Astrocyte of the spinal cord (primary cell): ENCODE results near the gene NFE2L1.
"Not testable (repeated sequence)": the region's sequence is repeated elsewhere in the genome, so short reads cannot be mapped to it uniquely, and the experiment has no call there.

Source experiments
- DNase-seq: peaks from one replicate; pipeline ENCODE4 v3.0.0; 2011; ENCODE audit warnings: low read depth, low spot score
- H3K4me3 ChIP-seq: 2 replicates; pipeline ENCODE4 v1.5.1; 2011; ENCODE audit warnings: low read depth, mild to moderate bottlenecking, low read length, moderate library complexity
- CTCF ChIP-seq: IDR thresholded peaks from 2 replicates; pipeline ENCODE4 v1.5.1; 2012; ENCODE audit warnings: low read depth, mild to moderate bottlenecking, low read length, inconsistent platforms
- in situ Hi-C: cut with HindIII; loops from 2 replicates; pipeline ENCODE4 v1.10.0; 2017; ENCODE audit warnings: low sequenced_read_pairs

Gene NFE2L1

GRCh38 chr17:48059125-48059668 lies 11.0 kb downstream of the NFE2L1 start:
- H3K4me3 ChIP-seq, result no peak overlapping the region
- no peak for DNase-seq
- TF ChIP-seq CTCF, result no peak
- in situ Hi-C loops, result no loop called here

- no peak for DNase-seq
- H3K4me3 ChIP-seq, result no peak overlapping the region
- TF ChIP-seq CTCF, result no peak
- in situ Hi-C loops, result no loop called here
Observed at GRCh38 chr17:48060249-48060648, 12.1 kb downstream of the NFE2L1 start.

- no peak overlapping the region for H3K4me3 ChIP-seq
- DNase-seq, result no peak
- in situ Hi-C loops, result no loop called here
- TF ChIP-seq CTCF, result no peak
Observed at GRCh38 chr17:48062273-48062672, 14.1 kb downstream of the NFE2L1 start.

GRCh38 chr17:48064638-48065037 lies 16.5 kb downstream of the NFE2L1 start:
- in situ Hi-C loops, result no loop called here
- no peak overlapping the region for H3K4me3 ChIP-seq
- no peak for TF ChIP-seq CTCF
- DNase-seq, result no peak

- no peak for TF ChIP-seq CTCF
- DNase-seq, result no peak
- no peak overlapping the region for H3K4me3 ChIP-seq
- in situ Hi-C loops, result no loop called here
Observed at GRCh38 chr17:48066192-48066591, 18.0 kb downstream of the NFE2L1 start.

- no peak overlapping the region for H3K4me3 ChIP-seq
- no peak for DNase-seq
- peak; percentile 14 for TF ChIP-seq CTCF
- in situ Hi-C loops, result no loop called here
Observed at GRCh38 chr17:48066656-48067055, 18.5 kb downstream of the NFE2L1 start.

- in situ Hi-C loops, result no loop called here
- no peak overlapping the region for H3K4me3 ChIP-seq
- no peak for DNase-seq
- no peak for TF ChIP-seq CTCF
Observed at GRCh38 chr17:48067245-48067644, 19.1 kb downstream of the NFE2L1 start.

- in situ Hi-C loops, H3K4me3 ChIP-seq, DNase-seq: not testable (repeated sequence)
Observed at GRCh38 chr17:48067808-48068207, 19.6 kb downstream of the NFE2L1 start.
